Tibial artery (tissue), 4 donors: ENCODE data around the gene EXOC6B.

Experiments
- DNase-seq, 2 donors: peaks; one replicate each; pipeline ENCODE4 v3.0.0-alpha.2; 2019
- H3K27ac ChIP-seq, 2 donors: fragments of 200-600 bp; sonication (generic) in 1 of 2; 1 replicate in 1 of 2; 2 replicates in 1 of 2; pipeline ENCODE4 v1.5.1; 2018 to 2019; ENCODE audit warnings: mild to moderate bottlenecking in 1 of 2
- H3K27me3 ChIP-seq, 2 donors: fragments of 200-600 bp; sonication (generic) in 1 of 2; one replicate each; pipeline versions ENCODE4 v1.5.1 to v1.6.0; 2016 to 2019
- H3K36me3 ChIP-seq, 3 donors: fragments of 200-600 bp; sonication (generic) in 2 of 3; one replicate each; pipeline ENCODE4 v1.5.1; 2016 to 2019; ENCODE audit warnings: mild to moderate bottlenecking in 2 of 3
- H3K4me1 ChIP-seq, 4 donors: fragments of 200-600 bp; sonication (generic) in 2 of 4; 1 replicate in 3 of 4; 2 replicates in 1 of 4; pipeline ENCODE4 v1.5.1; 2016 to 2019
- H3K4me3 ChIP-seq, 2 donors: fragments of 200-600 bp; sonication (generic) in 1 of 2; 1 replicate in 1 of 2; 2 replicates in 1 of 2; pipeline ENCODE4 v1.5.1; 2018 to 2019; ENCODE audit warnings: mild to moderate bottlenecking in 2 of 2
- H3K9me3 ChIP-seq, 3 donors: fragments of 200-600 bp; sonication (generic) in 1 of 3; one replicate each; pipeline ENCODE4 v1.5.1; 2016 to 2019
- CTCF ChIP-seq, 2 experiments: fragments of 200-600 bp in 1 of 2; fragments of 450-650 bp in 1 of 2; IDR thresholded peaks; one replicate each; pipeline ENCODE4 v1.5.1; 2017 to 2019; ENCODE audit warnings: antibody characterized with exemption in 2 of 2, mild to moderate bottlenecking in 1 of 2, moderate library complexity in 1 of 2
- intact Hi-C: fragments of 100-400 bp; cut with DNase I; formaldehyde crosslinking; loops from one replicate; pipeline ENCODE4 v1.15.0; 2023; ENCODE audit warnings: low total_unique reads

Gene EXOC6B

GRCh38 chr2:72173640-72174321 is 652.1 kb downstream of the EXOC6B start:
- no peak for DNase-seq
- no peak overlapping the region for H3K4me3 ChIP-seq
- no peaks in the 10 kb centered on the region for H3K4me1 ChIP-seq
- H3K9me3 ChIP-seq, result no peaks in the 10 kb centered on the region
- TF ChIP-seq CTCF (IDR thresholded peaks at IDR 0.05), result no peak
- H3K36me3 ChIP-seq, result peaks cover 20 to 29% (median 21%) of the 10 kb centered on the region in 3 donors
- H3K27ac ChIP-seq, result no peak overlapping the region
- intact Hi-C loops, result no loop called here
- H3K27me3 ChIP-seq, result no peaks in the 10 kb centered on the region

- Histone ChIP-seq H3K36me3 (peaks cover 7 to 16% (median 12%) of the 10 kb centered on the region in 3 donors), H3K9me3 (no peaks in the 10 kb centered on the region)
- TF ChIP-seq CTCF (IDR thresholded peaks at IDR 0.05), result no peak
Measured at GRCh38 chr2:72172478-72172877, 653.4 kb downstream of the EXOC6B start.

DNA sequence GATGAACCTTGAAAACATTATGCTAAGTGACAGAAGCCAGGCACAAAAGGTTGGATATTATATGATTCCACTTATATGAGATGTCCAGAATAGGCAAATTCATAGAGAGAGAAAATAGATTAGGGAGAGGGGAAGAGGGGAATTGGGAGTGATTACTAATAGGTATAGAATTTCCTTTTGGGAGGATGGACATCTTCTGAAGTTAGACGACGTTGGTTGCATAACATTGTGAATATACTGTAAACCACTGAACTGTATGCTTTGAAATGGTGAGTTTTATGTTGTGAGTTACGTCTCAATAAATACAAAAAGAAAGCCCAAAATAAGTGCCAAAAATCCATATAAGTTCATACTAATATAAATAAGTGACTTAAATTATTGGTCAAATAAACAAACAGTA is 659.6 kb downstream of the EXOC6B start:
- no peaks in the 10 kb centered on the region for H3K36me3 ChIP-seq
- no peak overlapping the region for H3K27ac ChIP-seq
- intact Hi-C loops, result no loop called here
- no peaks in the 10 kb centered on the region for H3K9me3 ChIP-seq
- H3K4me3 ChIP-seq, result no peak overlapping the region
- H3K27me3 ChIP-seq, result peaks cover 0 to 4% of the 10 kb centered on the region in 2 donors
- H3K4me1 ChIP-seq, result no peaks in the 10 kb centered on the region
- no peak for DNase-seq
- TF ChIP-seq CTCF (IDR thresholded peaks at IDR 0.05), result no peak

More at GRCh38 chr2:72172478-72172877, 653.4 kb downstream of the EXOC6B start:
- intact Hi-C loops, result no loop called here
- Histone ChIP-seq H3K4me3 (no peak overlapping the region), H3K27ac (no peak overlapping the region), H3K27me3 (no peaks in the 10 kb centered on the region), H3K4me1 (no peaks in the 10 kb centered on the region)
- DNase-seq, result no peak

- Histone ChIP-seq H3K4me1 (no peaks in the 10 kb centered on the region), H3K9me3 (no peaks in the 10 kb centered on the region), H3K27ac (no peak overlapping the region), H3K36me3 (no peaks in the 10 kb centered on the region), H3K27me3 (peaks cover 0 to 4% of the 10 kb centered on the region in 2 donors), H3K4me3 (no peak overlapping the region)
- no peak for DNase-seq
- no peak for TF ChIP-seq CTCF (IDR thresholded peaks at IDR 0.05)
- intact Hi-C loops, result no loop called here
Measured at GRCh38 chr2:72165792-72166191, 660.0 kb downstream of the EXOC6B start.

GRCh38 chr2:72162574-72162973 is 663.3 kb downstream of the EXOC6B start:
- Histone ChIP-seq H3K4me3 (no peak overlapping the region), H3K36me3 (no peaks in the 10 kb centered on the region), H3K27ac (no peak overlapping the region), H3K27me3 (peaks cover 0 to 18% of the 10 kb centered on the region in 2 donors), H3K4me1 (no peaks in the 10 kb centered on the region), H3K9me3 (no peaks in the 10 kb centered on the region)
- intact Hi-C loops, result no loop called here
- no peak for TF ChIP-seq CTCF (IDR thresholded peaks at IDR 0.05)
- no peak for DNase-seq
